Peyer's patch (tissue), 4 donors: ENCODE results near the gene CGB7. TPM values are rescaled to one million over a fixed set of nuclear protein-coding genes. Genes with fewer than 3 reads are reported as not detected.

Experiments used
- DNase-seq, 3 donors: peaks; one replicate each; pipeline ENCODE4 v3.0.0-alpha.2; 2017 to 2019
- H3K27ac ChIP-seq, 4 donors: fragments of 200-600 bp; sonication (generic); one replicate each; pipeline ENCODE4 v1.5.1; 2016 to 2019
- H3K27me3 ChIP-seq, 2 donors: fragments of 200-600 bp; sonication (generic); one replicate each; pipeline ENCODE4 v1.5.1; 2019
- H3K36me3 ChIP-seq, 3 donors: fragments of 200-600 bp; sonication (generic); one replicate each; pipeline ENCODE4 v1.5.1; 2016 to 2019
- H3K4me1 ChIP-seq, 4 donors: fragments of 200-600 bp; sonication (generic); one replicate each; pipeline ENCODE4 v1.5.1; 2016 to 2019
- H3K4me3 ChIP-seq, 4 donors: fragments of 200-600 bp; sonication (generic); 1 replicate in 3 of 4; 2 replicates in 1 of 4; pipeline ENCODE4 v1.5.1; 2016 to 2019; ENCODE audit warnings: mild to moderate bottlenecking in 1 of 4
- H3K9me3 ChIP-seq, 4 donors: fragments of 200-600 bp; sonication (generic); one replicate each; pipeline ENCODE4 v1.5.1; 2016 to 2019; ENCODE audit warnings: mild to moderate bottlenecking in 1 of 4
- POLR2A ChIP-seq, 2 donors: fragments of 450-650 bp; IDR thresholded peaks; one replicate each; pipeline ENCODE4 v1.5.1; 2017; ENCODE audit warnings: antibody characterized with exemption in 2 of 2, mild to moderate bottlenecking in 2 of 2, moderate library complexity in 2 of 2
- total RNA-seq, 4 donors: library from RNA; depleted of rRNA; stranded (reverse); fragments of >200 nt; gene quantifications; one replicate each; pipeline ENCODE4 v1.1.0, GENCODE V29; 2016
- TF ChIP-seq, protein P1 (sequence below), 6 experiments: fragments of 450-650 bp in 4 of 6; fragments of 200-600 bp in 2 of 6; sonication (generic) in 1 of 6; IDR thresholded peaks; one replicate each; pipeline ENCODE4 v1.5.1; 2017 to 2019; ENCODE audit warnings: antibody characterized with exemption in 6 of 6, mild to moderate bottlenecking in 3 of 6, moderate library complexity in 1 of 6

The CGB7 gene
- total RNA-seq: not detected

- peak within 1 kb of the TSS; percentile 39 to 62 (median 60) for H3K4me3 ChIP-seq
- peaks cover 0 to 19% (median 10%) of the 10 kb centered on the region in 4 donors for H3K4me1 ChIP-seq
- H3K27ac ChIP-seq: no peak within 1 kb of the TSS
- TF ChIP-seq POLR2A (IDR thresholded peaks at IDR 0.05): no peak
- TF ChIP-seq, protein P1, sequence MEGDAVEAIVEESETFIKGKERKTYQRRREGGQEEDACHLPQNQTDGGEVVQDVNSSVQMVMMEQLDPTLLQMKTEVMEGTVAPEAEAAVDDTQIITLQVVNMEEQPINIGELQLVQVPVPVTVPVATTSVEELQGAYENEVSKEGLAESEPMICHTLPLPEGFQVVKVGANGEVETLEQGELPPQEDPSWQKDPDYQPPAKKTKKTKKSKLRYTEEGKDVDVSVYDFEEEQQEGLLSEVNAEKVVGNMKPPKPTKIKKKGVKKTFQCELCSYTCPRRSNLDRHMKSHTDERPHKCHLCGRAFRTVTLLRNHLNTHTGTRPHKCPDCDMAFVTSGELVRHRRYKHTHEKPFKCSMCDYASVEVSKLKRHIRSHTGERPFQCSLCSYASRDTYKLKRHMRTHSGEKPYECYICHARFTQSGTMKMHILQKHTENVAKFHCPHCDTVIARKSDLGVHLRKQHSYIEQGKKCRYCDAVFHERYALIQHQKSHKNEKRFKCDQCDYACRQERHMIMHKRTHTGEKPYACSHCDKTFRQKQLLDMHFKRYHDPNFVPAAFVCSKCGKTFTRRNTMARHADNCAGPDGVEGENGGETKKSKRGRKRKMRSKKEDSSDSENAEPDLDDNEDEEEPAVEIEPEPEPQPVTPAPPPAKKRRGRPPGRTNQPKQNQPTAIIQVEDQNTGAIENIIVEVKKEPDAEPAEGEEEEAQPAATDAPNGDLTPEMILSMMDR (IDR thresholded peaks at IDR 0.05): no peak
- no peaks in the 10 kb centered on the region for H3K27me3 ChIP-seq
- no peaks in the 10 kb centered on the region for H3K9me3 ChIP-seq
- no peaks in the 10 kb centered on the region for H3K36me3 ChIP-seq
- DNase-seq: peak; percentile 30 to 82 (median 81)
Measured at GRCh38 chr19:49057636-49058234, at the start of gene CGB7. CGB7 (minus strand) TSS chr19:49057749; CDS start chr19:49055375, 2,374 bp downstream.

DNA sequence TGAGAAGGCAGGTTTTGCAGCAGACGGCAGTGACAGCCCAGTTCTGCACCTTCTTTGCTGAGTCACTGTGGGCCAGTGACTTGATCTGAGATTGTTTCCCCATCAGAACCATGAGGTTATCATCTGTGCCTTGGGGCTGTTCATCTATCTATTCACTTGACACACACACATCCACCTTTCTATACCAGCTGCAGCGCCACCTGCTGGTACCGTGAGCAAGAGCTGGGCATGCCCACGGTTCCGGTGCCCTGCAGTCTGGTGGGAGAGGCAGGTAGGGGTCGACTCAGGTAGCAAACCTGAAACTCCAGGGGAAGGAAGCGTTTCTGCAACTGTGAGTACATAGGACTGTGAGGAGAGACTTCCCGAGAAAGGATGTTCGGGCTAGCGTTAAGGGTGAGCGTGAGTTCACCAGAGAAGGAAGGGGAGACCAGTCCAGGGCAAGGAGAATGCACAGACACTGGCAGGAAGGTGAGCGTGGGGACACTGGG lies 49.1 kb upstream of the CGB7 start:
- Histone ChIP-seq H3K4me1 (no peaks in the 10 kb centered on the region), H3K27me3 (no peaks in the 10 kb centered on the region), H3K36me3 (peaks cover 0 to 76% (median 0%) of the 10 kb centered on the region in 3 donors), H3K9me3 (no peaks in the 10 kb centered on the region), H3K27ac (no peak overlapping the region), H3K4me3 (no peak overlapping the region)
- TF ChIP-seq, protein P1 (IDR thresholded peaks at IDR 0.05): peak; percentile 58 to 78 (median 72)
- no peak for TF ChIP-seq POLR2A (IDR thresholded peaks at IDR 0.05)
- peak; percentile 69 to 81 (median 80) for DNase-seq

GRCh38 chr19:49104229-49104864 lies 46.8 kb upstream of the CGB7 start:
- Histone ChIP-seq H3K36me3 (peaks cover 0 to 100% (median 0%) of the 10 kb centered on the region in 3 donors), H3K27me3 (no peaks in the 10 kb centered on the region)
- DNase-seq: no peak

DNA sequence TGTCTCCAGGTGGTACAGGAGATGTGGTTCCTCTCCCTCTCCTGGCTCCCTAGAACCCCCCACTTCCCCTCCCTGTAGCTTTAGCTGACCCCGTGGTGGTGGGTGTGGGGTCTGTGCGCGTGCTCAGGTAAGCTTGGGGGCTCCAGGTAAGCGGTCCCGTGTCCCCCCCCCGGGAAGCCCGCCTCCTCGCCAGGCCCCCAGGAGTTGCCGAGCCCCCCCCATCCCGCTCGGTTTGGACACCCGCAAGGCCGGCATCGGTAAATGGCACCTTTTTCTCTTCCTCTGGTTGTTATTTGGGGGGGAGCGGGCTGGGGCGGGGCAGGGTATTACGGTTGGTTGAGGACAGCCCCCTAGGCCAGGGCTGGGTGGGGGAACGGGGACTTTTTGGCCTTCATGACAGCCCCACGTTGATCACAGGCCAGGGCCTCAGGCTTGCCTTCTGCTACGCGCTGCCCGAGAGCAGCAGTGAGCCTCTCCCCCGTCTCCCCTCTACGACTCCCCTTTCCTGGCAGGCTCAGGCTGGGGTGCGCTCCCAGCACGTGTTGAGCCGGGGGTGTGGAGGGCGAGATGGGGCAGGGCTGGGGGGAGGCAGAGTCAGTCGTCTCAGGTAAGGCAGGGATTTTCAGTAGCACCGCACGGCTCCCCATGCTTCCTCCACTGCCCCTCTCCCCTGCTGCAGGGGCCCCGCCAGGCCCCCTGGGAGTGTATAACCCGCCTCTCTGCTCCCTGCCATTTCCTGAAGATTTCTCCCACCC lies 46.0 kb upstream of the CGB7 start:
- Histone ChIP-seq H3K27me3 (no peaks in the 10 kb centered on the region), H3K4me1 (no peaks in the 10 kb centered on the region), H3K4me3 (no peak overlapping the region), H3K9me3 (no peaks in the 10 kb centered on the region), H3K36me3 (peaks cover 0 to 100% (median 3%) of the 10 kb centered on the region in 3 donors), H3K27ac (no peak overlapping the region)
- TF ChIP-seq, protein P1 (IDR thresholded peaks at IDR 0.05): no peak
- no peak for TF ChIP-seq POLR2A (IDR thresholded peaks at IDR 0.05)
- DNase-seq: no peak

More at GRCh38 chr19:49104229-49104864, 46.8 kb upstream of the CGB7 start:
- H3K4me3 ChIP-seq: no peak overlapping the region
- no peak for TF ChIP-seq POLR2A (IDR thresholded peaks at IDR 0.05)
- TF ChIP-seq, protein P1 (IDR thresholded peaks at IDR 0.05): no peak
- no peak overlapping the region for H3K27ac ChIP-seq
- no peaks in the 10 kb centered on the region for H3K9me3 ChIP-seq
- H3K4me1 ChIP-seq: no peaks in the 10 kb centered on the region

GRCh38 chr19:49102303-49102702 lies 44.8 kb upstream of the CGB7 start:
- Histone ChIP-seq H3K4me1 (no peaks in the 10 kb centered on the region), H3K9me3 (no peaks in the 10 kb centered on the region), H3K27ac (no peak overlapping the region), H3K4me3 (no peak overlapping the region), H3K36me3 (peaks cover 0 to 100% (median 4%) of the 10 kb centered on the region in 3 donors), H3K27me3 (no peaks in the 10 kb centered on the region)
- DNase-seq: no peak
- no peak for TF ChIP-seq POLR2A (IDR thresholded peaks at IDR 0.05)
- TF ChIP-seq, protein P1 (IDR thresholded peaks at IDR 0.05): no peak
